Measurements from ENCODE around the gene DHRS13.

GRCh38 chr17:28916302-28916934 lies 13.5 kb upstream of the DHRS13 start:
- peak; percentile 85 for TF ChIP-seq CTCF (conservative IDR thresholded peaks at IDR 0.05; ENCODE audit: low read length)
- no peak for TF ChIP-seq EZH2phosphoT487 (IDR thresholded peaks at IDR 0.05; ENCODE audit: borderline replicate concordance, low read depth, low read length)
